Lung (tissue), 12 donors: ENCODE measurements around the gene DDX49. TPM values are rescaled to one million over a fixed set of nuclear protein-coding genes. Genes with fewer than 3 reads are reported as not detected.

ENCODE experiments used
- ATAC-seq: fragments of 200-7000 bp; cut with Tn5 transposase; one replicate; pipeline ENCODE4 v1.9.1; 2020; ENCODE audit warnings: moderate number of reproducible peaks; ENCODE audit not compliant: insufficient read depth, low FRiP score
- DNase-seq, 3 donors: peaks; one replicate each; pipeline ENCODE4 v3.0.0-alpha.2; 2013 to 2017
- H3K27ac ChIP-seq, 2 donors: one replicate each; pipeline ENCODE4 v1.5.1; 2013; ENCODE audit warnings: mild to moderate bottlenecking in 2 of 2, moderate library complexity in 2 of 2, control low read depth in 1 of 2, inconsistent platforms in 1 of 2, low read depth in 1 of 2, low read length in 1 of 2
- H3K27me3 ChIP-seq, 3 donors: one replicate each; pipeline ENCODE4 v1.5.1; 2013; ENCODE audit warnings: low read length in 2 of 3; ENCODE audit not compliant: control insufficient read depth in 3 of 3, insufficient read depth in 3 of 3
- H3K36me3 ChIP-seq, 4 donors: one replicate each; pipeline ENCODE4 v1.5.1; 2013; ENCODE audit warnings: low read length in 4 of 4, mild to moderate bottlenecking in 1 of 4, moderate library complexity in 1 of 4; ENCODE audit not compliant: control insufficient read depth in 4 of 4, insufficient read depth in 4 of 4
- H3K4me1 ChIP-seq, 5 donors: one replicate each; pipeline ENCODE4 v1.5.1; 2013; ENCODE audit warnings: low read length in 5 of 5, mild to moderate bottlenecking in 2 of 5, moderate library complexity in 1 of 5; ENCODE audit not compliant: control insufficient read depth in 5 of 5, insufficient read depth in 5 of 5
- H3K4me3 ChIP-seq: one replicate; pipeline ENCODE4 v1.5.1; 2013; ENCODE audit warnings: mild to moderate bottlenecking, control low read depth, moderate library complexity
- H3K9ac ChIP-seq, 2 donors: one replicate each; pipeline ENCODE4 v1.5.1; 2013; ENCODE audit warnings: low read length in 2 of 2, control low read depth in 1 of 2; ENCODE audit not compliant: insufficient read depth in 1 of 2
- H3K9me3 ChIP-seq, 4 donors: one replicate each; pipeline ENCODE4 v1.5.1; 2013; ENCODE audit warnings: low read length in 3 of 4, mild to moderate bottlenecking in 1 of 4, moderate library complexity in 1 of 4; ENCODE audit not compliant: control insufficient read depth in 4 of 4, insufficient read depth in 3 of 4
- WGBS, 2 donors: extraction: QIAGEN DNeasy Blood & Tissue Kit; methylation state at CpG; one replicate each; pipeline ENCODE4 v1.1.7; 2013; 5-methylcytosine and 5-hydroxymethylcytosine counted together
- polyA plus RNA-seq, 2 donors: library from polyadenylated mRNA; stranded (reverse); fragments of 200-250 nt; gene quantifications; one replicate each; pipeline ENCODE4 v1.2.1, GENCODE V29; 2013
- total RNA-seq, 2 donors: library from RNA; depleted of rRNA in 1 of 2; stranded (reverse); fragments of >200 nt in 1 of 2; gene quantifications; one replicate each; pipeline ENCODE4 v1.2.1, GENCODE V29; 2014 to 2021
- TF ChIP-seq, protein P1 (sequence below): IDR thresholded peaks from 2 replicates; pipeline ENCODE4 v1.5.1; 2012; ENCODE audit warnings: mild to moderate bottlenecking; ENCODE audit errors: control extremely low read depth, extremely low read depth
- donor health status: control.
- donor health status: control.
- donor health status: Bipolar disorder and iron deficiency.
- donor health status: healthy.
- donor health status: DM: yes; HTN: yes; CAD: no.

DDX49 gene
- total and polyA plus RNA-seq, 4 donors, result 32.2 to 69.1 (median 56.2) TPM

DNA sequence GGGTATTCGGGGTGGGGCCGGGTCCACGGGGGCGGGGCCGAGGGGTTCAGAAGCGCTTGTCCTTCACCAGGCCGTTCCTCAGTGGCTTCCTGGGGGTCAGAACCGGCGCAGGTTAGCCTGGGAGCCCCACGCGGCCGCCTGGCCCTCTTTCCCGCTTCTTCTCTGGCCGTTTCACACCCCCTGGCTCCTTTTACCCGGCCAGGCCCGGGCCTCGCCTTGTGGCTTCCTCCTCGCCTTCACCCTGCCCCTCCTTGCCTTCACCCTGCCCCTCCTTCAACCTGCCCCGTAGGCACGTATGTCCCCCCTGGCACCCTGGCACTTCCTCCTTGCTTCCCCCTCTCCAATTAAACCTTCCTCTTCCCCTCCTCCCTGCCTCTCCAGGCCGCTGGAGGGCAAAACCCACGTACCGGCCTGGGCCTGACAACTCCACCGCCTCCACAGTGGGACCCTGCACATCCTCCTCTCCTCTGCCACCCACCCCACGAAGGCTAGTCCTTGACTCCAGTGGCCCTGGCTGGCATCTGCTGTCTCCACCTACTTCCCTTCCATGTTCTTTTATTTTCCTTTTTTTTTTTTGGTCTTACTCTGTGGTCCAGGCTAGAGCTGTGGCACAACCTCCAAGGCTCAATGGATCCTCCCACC lies 48.9 kb upstream of the DDX49 start:
- peaks cover 0 to 9% (median 3%) of the 10 kb centered on the region in 5 donors for H3K4me1 ChIP-seq
- H3K27ac ChIP-seq, result no peak overlapping the region
- peaks cover 0 to 19% (median 12%) of the 10 kb centered on the region in 3 donors for H3K27me3 ChIP-seq
- no peak for DNase-seq
- 15 to 29% methylated on average over 23 to 25 of the region's 25 CpGs for WGBS, 2 donors
- no peak overlapping the region for H3K4me3 ChIP-seq
- TF ChIP-seq, protein P1, sequence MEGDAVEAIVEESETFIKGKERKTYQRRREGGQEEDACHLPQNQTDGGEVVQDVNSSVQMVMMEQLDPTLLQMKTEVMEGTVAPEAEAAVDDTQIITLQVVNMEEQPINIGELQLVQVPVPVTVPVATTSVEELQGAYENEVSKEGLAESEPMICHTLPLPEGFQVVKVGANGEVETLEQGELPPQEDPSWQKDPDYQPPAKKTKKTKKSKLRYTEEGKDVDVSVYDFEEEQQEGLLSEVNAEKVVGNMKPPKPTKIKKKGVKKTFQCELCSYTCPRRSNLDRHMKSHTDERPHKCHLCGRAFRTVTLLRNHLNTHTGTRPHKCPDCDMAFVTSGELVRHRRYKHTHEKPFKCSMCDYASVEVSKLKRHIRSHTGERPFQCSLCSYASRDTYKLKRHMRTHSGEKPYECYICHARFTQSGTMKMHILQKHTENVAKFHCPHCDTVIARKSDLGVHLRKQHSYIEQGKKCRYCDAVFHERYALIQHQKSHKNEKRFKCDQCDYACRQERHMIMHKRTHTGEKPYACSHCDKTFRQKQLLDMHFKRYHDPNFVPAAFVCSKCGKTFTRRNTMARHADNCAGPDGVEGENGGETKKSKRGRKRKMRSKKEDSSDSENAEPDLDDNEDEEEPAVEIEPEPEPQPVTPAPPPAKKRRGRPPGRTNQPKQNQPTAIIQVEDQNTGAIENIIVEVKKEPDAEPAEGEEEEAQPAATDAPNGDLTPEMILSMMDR, result no peak
- H3K9me3 ChIP-seq, result no peaks in the 10 kb centered on the region
- H3K36me3 ChIP-seq, result peaks cover 0 to 22% (median 12%) of the 10 kb centered on the region in 4 donors
- ATAC-seq, result no peak
- no peak overlapping the region for H3K9ac ChIP-seq

DNA sequence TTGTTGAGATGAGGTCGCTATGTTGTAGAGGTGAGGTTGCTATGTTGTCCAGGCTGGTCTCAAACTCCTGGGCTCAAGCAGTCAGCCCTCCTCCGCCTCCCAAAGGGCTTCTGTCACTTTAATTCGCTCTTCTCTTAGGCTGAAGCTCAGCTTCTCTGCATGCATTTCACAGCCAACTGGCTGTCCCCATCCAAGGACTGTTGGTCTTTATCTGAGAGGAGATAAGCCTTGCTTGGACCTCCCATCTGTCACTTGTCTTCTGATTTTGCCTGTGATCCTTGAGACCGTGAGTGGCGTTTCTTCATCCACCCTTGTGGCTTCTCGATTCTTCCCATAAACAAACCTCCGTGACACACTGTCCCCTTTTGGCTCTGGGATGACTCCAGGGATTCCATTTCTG lies 48.0 kb upstream of the DDX49 start:
- Histone ChIP-seq H3K27ac (no peak overlapping the region), H3K4me3 (no peak overlapping the region), H3K36me3 (peaks cover 0 to 15% (median 7%) of the 10 kb centered on the region in 4 donors), H3K9ac (no peak overlapping the region), H3K27me3 (peaks cover 0 to 19% (median 12%) of the 10 kb centered on the region in 3 donors), H3K4me1 (peaks cover 0 to 9% (median 3%) of the 10 kb centered on the region in 5 donors), H3K9me3 (no peaks in the 10 kb centered on the region)
- TF ChIP-seq, protein P1, result no peak
- WGBS, 2 donors, result 75 to 87% methylated on average over 7 of the region's 7 CpGs
- DNase-seq (no peak), ATAC-seq (no peak)

DNA sequence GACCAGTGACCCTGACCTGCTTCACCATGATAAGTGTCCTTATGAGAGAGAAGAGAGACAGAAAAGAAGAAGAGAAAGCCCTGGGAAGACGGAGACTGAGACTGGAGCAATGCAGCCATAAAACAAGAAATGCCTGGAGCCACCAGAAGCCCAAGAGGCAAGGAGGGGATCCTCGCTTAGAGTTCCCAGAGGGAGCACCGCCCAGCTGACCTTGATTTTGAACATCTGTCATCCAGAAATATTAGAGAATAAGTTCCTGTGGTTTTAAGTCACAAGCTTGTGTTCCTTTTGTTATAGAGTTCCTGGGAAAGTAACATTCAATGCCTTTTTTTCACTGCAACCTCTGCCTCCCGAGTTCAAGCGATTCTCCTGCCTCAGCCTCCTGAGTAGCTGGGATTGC lies 43.8 kb upstream of the DDX49 start:
- DNase-seq, result no peak
- no peaks in the 10 kb centered on the region for H3K4me1 ChIP-seq
- no peak overlapping the region for H3K27ac ChIP-seq
- WGBS, 2 donors, result 91 to 94% methylated on average over 5 of the region's 5 CpGs
- peaks cover 0 to 7% (median 0%) of the 10 kb centered on the region in 4 donors for H3K36me3 ChIP-seq
- ATAC-seq, result no peak
- peaks cover 0 to 4% (median 0%) of the 10 kb centered on the region in 4 donors for H3K9me3 ChIP-seq
- no peak overlapping the region for H3K9ac ChIP-seq
- H3K4me3 ChIP-seq, result no peak overlapping the region
- H3K27me3 ChIP-seq, result peaks cover 0 to 11% (median 8%) of the 10 kb centered on the region in 3 donors
- TF ChIP-seq, protein P1, result no peak
